ENCODE measurements around the gene SFT2D1.

The SFT2D1 gene

DNA sequence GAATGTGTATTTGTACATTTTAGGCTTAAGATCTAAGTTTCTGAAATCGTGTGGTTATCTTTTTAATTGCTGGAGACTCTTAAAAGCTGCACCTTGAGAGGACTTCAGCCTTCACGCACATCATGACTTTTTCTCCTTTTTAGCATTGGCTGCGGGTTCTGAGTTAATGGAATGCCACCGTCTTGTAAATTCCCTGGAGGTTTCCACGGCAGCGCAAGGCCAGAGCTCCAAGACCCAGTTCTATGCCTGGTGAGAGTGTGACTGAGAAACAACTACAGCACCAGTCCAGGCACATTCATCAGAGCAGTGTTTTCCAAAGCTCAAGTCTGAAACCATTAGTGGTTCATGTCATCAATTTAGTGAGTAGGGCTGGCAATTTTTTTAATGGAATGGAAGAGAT is 57.1 kb downstream of the SFT2D1 start:
- Histone ChIP-seq H3K27ac (no peak overlapping the region), H3K4me3 (no peak overlapping the region)

GRCh38 chr6:166284640-166285039 is 57.7 kb downstream of the SFT2D1 start:
- H3K27ac ChIP-seq = no peak overlapping the region

GRCh38 chr6:166282394-166283032 is 59.8 kb downstream of the SFT2D1 start:
- Histone ChIP-seq H3K4me3 (no peak overlapping the region), H3K27ac (no peak overlapping the region)

More at GRCh38 chr6:166284640-166285039, 57.7 kb downstream of the SFT2D1 start:
- H3K4me3 ChIP-seq = no peak overlapping the region

DNA sequence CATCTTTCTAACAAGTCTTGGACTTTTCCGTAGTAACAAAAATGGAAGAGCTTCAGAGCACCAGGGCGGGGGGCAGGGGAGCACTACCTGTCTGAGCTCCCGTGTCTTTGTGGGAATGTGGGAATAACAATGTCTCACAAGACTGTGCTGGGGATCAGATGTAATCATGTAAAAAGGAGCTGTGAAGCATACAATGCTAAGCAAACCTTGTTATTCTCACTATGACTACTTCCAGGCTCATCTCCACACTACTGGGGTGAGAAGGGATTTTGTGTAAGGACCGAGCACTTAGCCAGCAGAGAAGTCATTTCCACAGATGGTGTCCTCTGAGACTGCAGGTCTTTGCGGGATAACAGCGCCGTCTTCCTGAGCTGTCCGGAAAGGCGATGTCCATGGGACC is 61.2 kb downstream of the SFT2D1 start:
- Histone ChIP-seq H3K27ac (no peak overlapping the region), H3K4me3 (no peak overlapping the region)

DNA sequence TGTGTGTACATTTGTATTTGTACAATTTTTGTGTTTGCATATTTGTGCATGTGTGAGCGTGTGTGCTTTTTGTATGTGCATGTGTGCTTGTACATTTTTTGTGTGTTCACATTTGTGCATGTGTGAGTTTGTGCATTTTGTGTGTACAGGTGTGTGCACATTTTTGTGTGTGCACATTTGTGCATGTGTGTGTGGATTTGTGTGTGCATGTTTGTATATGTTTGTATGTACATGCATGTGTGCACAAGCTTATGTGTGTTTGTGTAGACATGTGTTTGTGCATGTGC is 63.0 kb downstream of the SFT2D1 start:
- H3K27ac ChIP-seq = no peak overlapping the region

GRCh38 chr6:166278579-166279392 is 63.6 kb downstream of the SFT2D1 start:
- no peak overlapping the region for H3K4me3 ChIP-seq
- H3K27ac ChIP-seq = no peak overlapping the region

More for the DNA sequence above, 63.0 kb downstream of the SFT2D1 start:
- no peak overlapping the region for H3K4me3 ChIP-seq

GRCh38 chr6:166277892-166278578 is 64.3 kb downstream of the SFT2D1 start:
- H3K4me3 ChIP-seq = no peak overlapping the region
- no peak overlapping the region for H3K27ac ChIP-seq

DNA sequence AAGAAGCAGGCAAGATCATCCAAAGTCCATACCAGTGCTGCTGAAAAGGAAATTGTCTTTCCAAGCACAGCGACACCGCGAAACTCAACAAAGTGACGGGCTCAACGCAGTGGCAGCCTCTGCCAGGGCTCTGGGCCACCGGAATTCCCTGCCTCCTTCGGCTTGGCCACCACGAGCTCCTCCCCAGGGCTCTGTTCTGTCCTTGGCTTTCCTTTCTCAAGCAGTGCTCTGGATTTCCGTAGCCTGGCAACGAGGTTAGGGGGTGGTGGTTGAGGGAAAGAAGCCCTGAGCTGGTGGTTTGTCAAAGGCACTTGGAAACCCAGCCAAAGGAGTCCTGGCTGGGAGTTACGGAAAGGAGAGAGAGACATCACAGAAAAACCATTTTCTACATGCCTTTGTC is 65.3 kb downstream of the SFT2D1 start:
- H3K27ac ChIP-seq = no peak overlapping the region

DNA sequence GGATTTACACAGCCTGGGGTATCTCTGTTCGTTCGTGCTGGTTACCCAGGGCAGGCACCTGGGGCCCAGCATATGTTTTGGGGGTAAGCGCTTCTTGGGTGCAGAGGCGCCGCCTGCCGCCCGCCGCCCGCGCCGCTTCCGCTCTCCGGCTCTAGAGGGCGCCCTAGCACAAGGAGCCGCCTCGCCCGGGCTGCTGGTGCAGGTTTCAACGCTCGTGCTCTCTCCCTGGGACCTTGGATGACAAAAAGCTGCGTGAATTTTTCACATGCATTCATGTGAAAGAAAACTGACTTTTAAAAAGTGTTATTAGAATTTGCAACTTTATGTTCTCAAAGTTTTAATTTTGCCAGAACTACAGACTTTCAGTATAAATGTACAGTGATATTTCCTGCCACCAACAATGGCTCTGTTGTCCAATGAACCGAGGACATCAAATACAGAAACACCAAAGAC is 66.6 kb downstream of the SFT2D1 start:
- H3K4me3 ChIP-seq = no peak overlapping the region
- no peak overlapping the region for H3K27ac ChIP-seq

More for the DNA sequence above, 65.3 kb downstream of the SFT2D1 start:
- H3K4me3 ChIP-seq = no peak overlapping the region

- Histone ChIP-seq H3K27ac (no peak overlapping the region), H3K4me3 (no peak overlapping the region)
These were observed 67.5 kb downstream of the SFT2D1 start for GRCh38 chr6:166274739-166275370.

DNA sequence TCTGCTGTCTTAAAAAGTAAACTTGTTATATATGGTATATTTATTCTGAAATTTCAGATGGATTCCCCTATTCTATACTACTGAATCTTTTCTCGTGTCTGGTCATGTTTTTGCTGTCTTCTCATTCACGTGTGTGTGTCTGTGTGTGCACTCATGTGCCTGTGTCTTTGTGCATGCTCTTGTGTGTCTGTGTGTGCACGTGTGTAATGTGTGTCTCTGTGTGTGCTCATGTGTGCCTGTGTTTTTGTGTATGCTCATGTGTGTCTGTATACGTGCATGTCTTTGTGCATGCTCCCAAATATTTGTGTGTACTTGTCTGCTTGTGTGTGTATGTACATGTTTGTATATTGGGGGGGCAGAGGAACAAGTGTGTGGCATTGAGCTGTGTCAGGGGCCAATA is 68.2 kb downstream of the SFT2D1 start:
- H3K4me3 ChIP-seq = no peak overlapping the region
- no peak overlapping the region for H3K27ac ChIP-seq

DNA sequence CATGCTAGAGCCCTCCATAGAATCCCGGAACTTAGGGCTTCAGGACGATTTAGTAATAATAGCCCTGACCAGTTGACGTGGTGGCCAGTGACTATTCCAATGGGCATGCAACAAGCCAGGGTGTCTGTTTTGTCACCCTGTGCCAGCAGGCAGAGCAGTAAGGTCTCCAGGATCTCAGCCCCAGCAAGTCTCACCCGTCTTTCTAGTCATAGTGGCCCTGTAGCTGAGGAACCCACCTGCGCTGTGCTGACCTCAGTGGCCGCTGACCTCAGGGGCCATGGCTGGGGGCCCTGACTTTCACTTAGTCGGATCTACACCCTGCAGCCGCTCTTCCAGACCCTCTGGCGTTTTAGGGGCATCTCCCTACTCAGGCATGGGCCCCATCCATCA is 71.0 kb downstream of the SFT2D1 start:
- H3K27ac ChIP-seq = no peak overlapping the region
- no peak overlapping the region for H3K4me3 ChIP-seq

DNA sequence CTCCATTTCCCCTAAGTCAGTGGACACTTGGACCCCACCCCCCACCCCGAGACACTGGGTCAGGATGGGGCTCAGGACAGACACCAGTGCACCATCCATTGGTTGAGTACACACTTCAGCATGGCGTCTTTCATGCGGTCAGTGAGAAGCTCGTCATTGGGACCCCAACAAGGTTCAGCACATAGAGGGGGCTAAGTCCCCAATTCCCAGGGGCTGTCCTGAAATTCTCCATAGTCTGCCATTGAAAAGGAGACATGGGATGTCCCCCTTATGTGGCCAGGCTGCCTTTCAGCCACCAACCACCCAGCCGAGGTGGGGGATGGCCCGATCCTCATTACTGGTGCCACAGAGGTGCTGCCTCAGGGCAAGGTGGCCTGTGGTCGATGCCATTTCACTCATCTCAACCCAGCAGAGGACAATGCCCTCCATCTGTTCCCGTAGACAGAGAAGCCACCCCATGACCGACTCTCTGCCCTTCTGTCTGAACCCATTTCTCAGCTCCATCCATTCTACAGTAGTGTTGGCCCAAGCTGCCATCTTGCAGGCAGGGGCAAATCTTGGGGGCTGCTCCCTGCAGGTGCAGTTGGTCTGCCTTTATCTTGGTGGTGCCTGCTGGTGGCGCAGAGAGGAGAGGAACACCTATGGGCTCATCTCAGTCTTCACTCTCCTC is 71.5 kb downstream of the SFT2D1 start:
- H3K4me3 ChIP-seq = no peak overlapping the region
- no peak overlapping the region for H3K27ac ChIP-seq
